H1 (cell line): ENCODE measurements around the gene BRD1. TPM values are rescaled to one million over a fixed set of nuclear protein-coding genes. Genes with fewer than 3 reads are reported as not detected.
A peak's percentile ranks its signal among the peaks of the same experiment; 100 is the strongest.

Experiments used
- CTCF ChIA-PET: fragments of 300-600 bp; sonication (Branson Sonifier 250); formaldehyde crosslinking; loops from one replicate; lab custom pipeline; 2021; ENCODE audit not compliant: partially characterized antibody; lab: Charles Lee
- POLR2A ChIA-PET: fragments of 300-600 bp; sonication (Branson Sonifier 250); formaldehyde crosslinking; loops from one replicate; lab custom pipeline; 2021; ENCODE audit warnings: inconsistent platforms; ENCODE audit not compliant: partially characterized antibody; lab: Charles Lee
- DNase-seq, 2 experiments: peaks; one replicate each; pipeline versions ENCODE4 v3.0.0 to v3.0.0-alpha.2; 2010 to 2022; ENCODE audit warnings: low spot score in 2 of 2, low read depth in 1 of 2, mixed read lengths in 1 of 2
- FAIRE-seq: peaks from 2 replicates; lab custom pipeline; 2011; peaks lifted over from hg19 to GRCh38; lab: Jason Lieb, UNC
- H2AFZ ChIP-seq: 2 replicates; pipeline ENCODE4 v1.8.1; 2012; ENCODE audit warnings: low read length, inconsistent platforms
- H2AK5ac ChIP-seq: 2 replicates; pipeline ENCODE4 v1.6.1; 2013; ENCODE audit warnings: low read depth, low read length
- H2BK120ac ChIP-seq: replicated peaks from 2 replicates; pipeline ENCODE3; 2013; ENCODE audit warnings: low read depth, low read length, inconsistent platforms
- H2BK12ac ChIP-seq: 2 replicates; pipeline ENCODE4 v1.6.1; 2013; ENCODE audit warnings: low read depth, low read length
- H2BK15ac ChIP-seq: 2 replicates; pipeline ENCODE4 v1.6.1; 2013; ENCODE audit warnings: low read length
- H2BK20ac ChIP-seq: 2 replicates; pipeline ENCODE4 v1.6.1; 2013; ENCODE audit warnings: low read length
- H2BK5ac ChIP-seq: 2 replicates; pipeline ENCODE4 v1.6.1; 2013; ENCODE audit warnings: low read depth, low read length
- H3K14ac ChIP-seq: 2 replicates; pipeline ENCODE4 v1.6.1; 2013; ENCODE audit warnings: inconsistent platforms; ENCODE audit not compliant: insufficient read length
- H3K18ac ChIP-seq: 2 replicates; pipeline ENCODE4 v1.6.1; 2013; ENCODE audit warnings: low read length; ENCODE audit errors: extremely low read depth
- H3K23ac ChIP-seq: 2 replicates; pipeline ENCODE4 v1.6.1; 2013; ENCODE audit warnings: inconsistent platforms; ENCODE audit not compliant: insufficient read length
- H3K23me2 ChIP-seq: 2 replicates; pipeline ENCODE4 v1.6.1; 2013; ENCODE audit warnings: low read depth, low read length
- H3K27ac ChIP-seq: 2 replicates; pipeline ENCODE4 v1.6.1; 2011; ENCODE audit warnings: low read depth, low read length, inconsistent platforms
- H3K27me3 ChIP-seq, 4 experiments: replicated peaks in 1 of 4; 1 replicate in 1 of 4; 2 replicates in 3 of 4; pipeline versions ENCODE4 v1.6.1 to v1.8.1; 2011 to 2013; ENCODE audit warnings: low read length in 3 of 4, mild to moderate bottlenecking in 3 of 4, inconsistent platforms in 2 of 4, mixed read lengths in 2 of 4, moderate library complexity in 1 of 4; ENCODE audit not compliant: control insufficient read depth in 3 of 4, insufficient read depth in 3 of 4; ENCODE audit errors: extremely low read depth in 1 of 4
- H3K36me3 ChIP-seq, 4 experiments: 2 replicates each; pipeline versions ENCODE4 v1.6.1 to v1.8.1; 2011 to 2013; ENCODE audit warnings: mild to moderate bottlenecking in 4 of 4, low read length in 3 of 4, moderate library complexity in 2 of 4, control low read depth in 1 of 4, inconsistent platforms in 1 of 4; ENCODE audit not compliant: insufficient read depth in 4 of 4, control insufficient read depth in 2 of 4
- H3K4ac ChIP-seq: replicated peaks from 2 replicates; pipeline ENCODE3; 2013; ENCODE audit warnings: low read length, low read depth, mixed read lengths, inconsistent platforms; ENCODE audit not compliant: insufficient read length
- H3K4me1 ChIP-seq, 4 experiments: replicated peaks in 1 of 4; 1 replicate in 1 of 4; 2 replicates in 3 of 4; pipeline versions ENCODE4 v1.6.1 to v1.8.1; 2011 to 2013; ENCODE audit warnings: low read length in 3 of 4, inconsistent platforms in 2 of 4, mixed read lengths in 1 of 4; ENCODE audit not compliant: insufficient read depth in 4 of 4, control insufficient read depth in 3 of 4
- H3K4me2 ChIP-seq, 2 experiments: 2 replicates each; pipeline versions ENCODE4 v1.6.1 to v1.8.1; 2011 to 2013; ENCODE audit warnings: low read depth in 2 of 2, low read length in 2 of 2, control low read depth in 1 of 2, inconsistent platforms in 1 of 2, mild to moderate bottlenecking in 1 of 2; ENCODE audit not compliant: insufficient read depth in 1 of 2
- H3K4me3 ChIP-seq, 4 experiments: fragments of 200-600, 300-600 bp in 1 of 4; sonication (generic), shearing (Covaris generic), sonication (Bioruptor Twin) in 1 of 4; 2 replicates each; pipeline versions ENCODE4 v1.5.1 to v1.8.1; 2011 to 2016; ENCODE audit warnings: low read length in 4 of 4, low read depth in 3 of 4, control low read depth in 2 of 4, inconsistent platforms in 2 of 4, mild to moderate bottlenecking in 2 of 4, mixed read lengths in 1 of 4, moderate library complexity in 1 of 4; ENCODE audit not compliant: insufficient read depth in 2 of 4; ENCODE audit errors: extremely low read depth in 1 of 4
- H3K56ac ChIP-seq: replicated peaks from 2 replicates; pipeline ENCODE3; 2013; ENCODE audit warnings: low read depth, mild to moderate bottlenecking, mixed read lengths, low read length, inconsistent platforms; ENCODE audit not compliant: insufficient read length
- H3K79me1 ChIP-seq: 2 replicates; pipeline ENCODE4 v1.6.1; 2013; ENCODE audit warnings: low read depth, low read length, control low read depth
- H3K79me2 ChIP-seq, 2 experiments: 2 replicates each; pipeline versions ENCODE4 v1.6.1 to v1.8.1; 2012 to 2013; ENCODE audit warnings: low read length in 2 of 2, mild to moderate bottlenecking in 2 of 2, inconsistent platforms in 1 of 2; ENCODE audit not compliant: insufficient read depth in 2 of 2, control insufficient read depth in 1 of 2
- H3K9ac ChIP-seq, 4 experiments: replicated peaks in 1 of 4; 1 replicate in 1 of 4; 2 replicates in 3 of 4; pipeline versions ENCODE4 v1.6.1 to v1.8.1; 2011 to 2013; ENCODE audit warnings: low read depth in 3 of 4, low read length in 3 of 4, control low read depth in 2 of 4, mild to moderate bottlenecking in 2 of 4, moderate library complexity in 2 of 4, inconsistent platforms in 1 of 4; ENCODE audit errors: extremely low read depth in 1 of 4
- H3K9me3 ChIP-seq, 2 experiments: 2 replicates each; pipeline versions ENCODE4 v1.6.1 to v1.8.1; 2012 to 2013; ENCODE audit warnings: mild to moderate bottlenecking in 2 of 2, moderate library complexity in 2 of 2, control low read depth in 1 of 2, inconsistent platforms in 1 of 2, low read depth in 1 of 2, low read length in 1 of 2, mixed read lengths in 1 of 2; ENCODE audit not compliant: insufficient read depth in 2 of 2
- H4K20me1 ChIP-seq, 2 experiments: replicated peaks in 1 of 2; 2 replicates each; pipeline versions ENCODE3 to v1.8.1; 2011 to 2013; ENCODE audit warnings: inconsistent platforms in 2 of 2, low read length in 2 of 2, mild to moderate bottlenecking in 1 of 2; ENCODE audit not compliant: insufficient read depth in 2 of 2, control insufficient read depth in 1 of 2
- H4K5ac ChIP-seq: 2 replicates; pipeline ENCODE4 v1.6.1; 2013; ENCODE audit warnings: low read length, low read depth, mixed read lengths, inconsistent platforms; ENCODE audit not compliant: insufficient read length
- H4K8ac ChIP-seq: 2 replicates; pipeline ENCODE4 v1.8.0; 2013; ENCODE audit warnings: mild to moderate bottlenecking, moderate library complexity, low read length, inconsistent platforms; ENCODE audit not compliant: insufficient read depth; ENCODE audit errors: extremely low read depth
- H4K91ac ChIP-seq: replicated peaks from 2 replicates; pipeline ENCODE3; 2013; ENCODE audit warnings: low read length, mixed read lengths, inconsistent platforms; ENCODE audit not compliant: insufficient read length
- CBX5 ChIP-seq: fragments of 300-800, 300-1000 bp; sonication (generic); IDR thresholded peaks from 2 replicates; pipeline ENCODE4 v1.7.1; 2016; ENCODE audit warnings: antibody characterized with exemption, low read length, low read depth
- EP300 ChIP-seq, 2 experiments: IDR thresholded peaks; 1 replicate in 1 of 2; 2 replicates in 1 of 2; pipeline ENCODE4 v1.6.1; 2011 to 2012; ENCODE audit warnings: low read depth in 2 of 2, low read length in 2 of 2, mild to moderate bottlenecking in 2 of 2, borderline replicate concordance in 1 of 2, inconsistent platforms in 1 of 2, moderate library complexity in 1 of 2
- KDM1A ChIP-seq: fragments of 200-600, 300-600 bp; sonication (generic); IDR thresholded peaks from 2 replicates; pipeline ENCODE4 v1.7.1; 2016; ENCODE audit warnings: mild to moderate bottlenecking, low read length, borderline replicate concordance
- SIRT6 ChIP-seq: IDR thresholded peaks from one replicate; pipeline ENCODE4 v1.7.1; 2012; ENCODE audit warnings: low read length, inconsistent platforms
- SRF ChIP-seq: IDR thresholded peaks from 2 replicates; pipeline ENCODE4 v1.6.1; 2011; ENCODE audit warnings: mild to moderate bottlenecking, low read depth, low read length, moderate library complexity
- TBP ChIP-seq: IDR thresholded peaks from 2 replicates; pipeline ENCODE4 v1.6.1; 2011; ENCODE audit warnings: low read depth, low read length, improper control_type of control experiment
- ZNF274 ChIP-seq: IDR thresholded peaks from 2 replicates; pipeline ENCODE4 v1.7.0; 2012; ENCODE audit warnings: low read length, borderline replicate concordance; ENCODE audit errors: extremely low read depth
- WGBS, 2 experiments: shearing (Covaris generic) in 1 of 2; methylation state at CpG; one replicate each; pipeline versions ENCODE4 v1.1.6 to v1.1.7; 2013 to 2015; ENCODE audit warnings: low lambda C conversion rate in 2 of 2, mixed read lengths in 2 of 2, inconsistent platforms in 1 of 2, low coverage in 1 of 2, missing lambda C conversion rate in 1 of 2; ENCODE audit not compliant: insufficient replicate concordance in 2 of 2, insufficient coverage in 1 of 2, insufficient read length in 1 of 2; ENCODE audit errors: extremely low coverage in 1 of 2, missing lambda C conversion rate in 1 of 2; 5-methylcytosine and 5-hydroxymethylcytosine counted together
- polyA plus RNA-seq, 7 experiments: library from polyadenylated mRNA; depleted of rRNA in 3 of 7; stranded (reverse) in 5 of 7; unstranded in 2 of 7; fragments of >200 nt in 5 of 7; fragments of 200-250 nt in 2 of 7; gene quantifications; 1 replicate in 5 of 7; 2 replicates in 1 of 7; 4 replicates in 1 of 7; pipeline versions ENCODE4 v1.2.1 to v1.2.3, GENCODE V29; 2011 to 2013; ENCODE audit warnings: missing spikeins in 2 of 7, mixed read lengths in 2 of 7
- total RNA-seq: library from RNA; stranded (reverse); fragmentation: NEBNext Ultra II Directional; extraction: Animal tissue kit (Norgen Biotek cat#: 25700); gene quantifications from 2 replicates; pipeline ENCODE4 v1.2.1, GENCODE V29; 2021

The BRD1 gene
- total and polyA plus RNA-seq, 2 of the 8 experiments (the other 6 are each of a cell fraction or from before 2014, with no cell fraction given): 6.8 to 34.0 TPM

DNA sequence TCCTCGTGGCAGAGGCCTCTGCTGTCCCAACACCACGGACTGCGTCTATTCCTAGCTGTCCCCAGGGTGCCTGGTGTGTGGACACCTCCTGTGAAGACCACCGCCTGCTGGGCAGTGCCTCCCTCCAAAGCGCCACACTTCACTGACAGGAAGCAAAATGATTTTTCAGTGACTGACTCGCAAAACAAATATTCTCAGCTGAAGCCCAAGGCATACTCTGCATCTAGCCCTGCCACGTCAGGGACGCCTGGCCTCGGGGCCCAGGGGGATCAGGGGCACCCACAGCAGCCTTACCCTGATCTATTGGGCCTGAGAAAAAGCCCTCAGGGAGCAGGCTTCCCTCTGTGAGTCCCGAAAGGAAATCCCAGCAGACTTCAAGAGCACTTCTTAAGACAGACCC is 2.2 kb downstream of the BRD1 start:
- H3K4me3 ChIP-seq: peak overlapping the region in 3 of 4 experiments; percentile 66 to 87 (median 66); a peak in 2 of 8 replicates
- H2BK12ac ChIP-seq: no peak overlapping the region
- no peak overlapping the region for H2AK5ac ChIP-seq
- peaks cover 42 to 44% of the 10 kb centered on the region in 2 experiments for H4K20me1 ChIP-seq
- H3K9ac ChIP-seq: no peak overlapping the region
- H3K23ac ChIP-seq: no peak overlapping the region
- no peak overlapping the region for H3K27ac ChIP-seq
- H2BK5ac ChIP-seq: no peak overlapping the region; the same call in 1 of the 2 replicates
- H2BK15ac ChIP-seq: no peak overlapping the region
- H3K56ac ChIP-seq: no peak overlapping the region
- H3K18ac ChIP-seq: no peak overlapping the region
- H2BK20ac ChIP-seq: no peak overlapping the region
- no peak overlapping the region for H2BK120ac ChIP-seq
- H3K36me3 ChIP-seq: peaks cover 18 to 38% (median 23%) of the 10 kb centered on the region in 4 experiments
- peaks cover 26 to 64% of the 10 kb centered on the region in 2 experiments for H3K79me2 ChIP-seq
- TF ChIP-seq SRF (no peak), ZNF274 (no peak), TBP (no peak), CBX5 (no peak), SIRT6 (no peak), EP300 (IDR thresholded peaks at IDR 0.05; ENCODE audit: borderline replicate concordance in 1 of 2, low read depth in 2 of 2, low read length in 2 of 2) (no peak), KDM1A (no peak)
- CTCF ChIA-PET: interaction anchor here (0.6 kb wide), 1 partner anchor 87 kb away, joined by 3 read pairs; no protein-coding TSS in a partner anchor
- no peak overlapping the region for H4K8ac ChIP-seq
- no peak overlapping the region for H4K91ac ChIP-seq
- H3K4me1 ChIP-seq: peaks cover 0 to 9% (median 7%) of the 10 kb centered on the region in 4 experiments; a peak in 5 of 7 replicates
- H3K23me2 ChIP-seq: peaks cover 9% of the 10 kb centered on the region; the same call in 1 of the 2 replicates
- no peak overlapping the region for H4K5ac ChIP-seq
- no peaks in the 10 kb centered on the region; a peak in 1 of 7 replicates for H3K27me3 ChIP-seq
- FAIRE-seq: no peak
- H3K4me2 ChIP-seq: peak overlapping the region; percentile 90 to 94
- WGBS, 2 experiments: 79% methylated on average over 10 of the region's 10 CpGs; no CpG with 5 or more reads in 1 of the 2 experiments
- H2AFZ ChIP-seq: no peak overlapping the region
- H3K14ac ChIP-seq: no peak overlapping the region
- H3K4ac ChIP-seq: no peak overlapping the region
- POLR2A ChIA-PET: interaction anchor here (0.8 to 1.7 kb wide), 8 partner anchors 8 to 158 kb away, joined by 3 to 6 read pairs (median 3); no protein-coding TSS in a partner anchor
- H3K9me3 ChIP-seq: peaks cover 12 to 14% of the 10 kb centered on the region in 2 experiments; a peak in 3 of 4 replicates
- no peak for DNase-seq
- peaks cover 28% of the 10 kb centered on the region for H3K79me1 ChIP-seq
